HG03432 (cell line): Measurements from ENCODE around the gene TNNC1.

Experiments
- ATAC-seq: cut with Tn5 transposase; IDR thresholded peaks from one replicate; pipeline ENCODE4 v1.9.1; 2021; ENCODE audit warnings: mild to moderate bottlenecking, moderate library complexity; ENCODE audit not compliant: unreplicated experiment

TNNC1 gene

GRCh38 chr3:52432225-52432624 lies 21.6 kb downstream of the TNNC1 start:
- no peak for ATAC-seq

GRCh38 chr3:52431459-52432223 lies 22.2 kb downstream of the TNNC1 start:
- ATAC-seq, result no peak

- no peak for ATAC-seq
Observed at GRCh38 chr3:52430416-52430810, 23.4 kb downstream of the TNNC1 start.

GRCh38 chr3:52429779-52430415 lies 23.9 kb downstream of the TNNC1 start:
- no peak for ATAC-seq

- ATAC-seq, result no peak
Observed at GRCh38 chr3:52429031-52429430, 24.8 kb downstream of the TNNC1 start.

- no peak for ATAC-seq
Observed at GRCh38 chr3:52428151-52429005, 25.5 kb downstream of the TNNC1 start.

GRCh38 chr3:52423173-52423572 lies 30.7 kb downstream of the TNNC1 start:
- ATAC-seq, result no peak

- ATAC-seq, result no peak
Observed at GRCh38 chr3:52422669-52423068, 31.2 kb downstream of the TNNC1 start.

GRCh38 chr3:52420388-52420787 lies 33.5 kb downstream of the TNNC1 start:
- no peak for ATAC-seq

- no peak for ATAC-seq
Observed at GRCh38 chr3:52415800-52416199, 38.0 kb downstream of the TNNC1 start.

- ATAC-seq, result no peak
Observed at GRCh38 chr3:52408466-52408865, 45.4 kb downstream of the TNNC1 start.

- no peak for ATAC-seq
Observed at GRCh38 chr3:52407779-52408178, 46.1 kb downstream of the TNNC1 start.

GRCh38 chr3:52406791-52407510 lies 46.9 kb downstream of the TNNC1 start:
- ATAC-seq, result no peak

GRCh38 chr3:52406231-52406661 lies 47.6 kb downstream of the TNNC1 start:
- no peak for ATAC-seq

GRCh38 chr3:52405601-52406110 lies 48.2 kb downstream of the TNNC1 start:
- ATAC-seq, result no peak

- no peak for ATAC-seq
Observed at GRCh38 chr3:52405066-52405465, 48.8 kb downstream of the TNNC1 start.

- no peak for ATAC-seq
Observed at GRCh38 chr3:52404391-52404790, 49.5 kb downstream of the TNNC1 start.

- no peak for ATAC-seq
Observed at GRCh38 chr3:52403955-52404354, 49.9 kb downstream of the TNNC1 start.

- no peak for ATAC-seq
Observed at GRCh38 chr3:52403271-52403841, 50.5 kb downstream of the TNNC1 start.

GRCh38 chr3:52402706-52403270 lies 51.1 kb downstream of the TNNC1 start:
- ATAC-seq, result no peak
